OCI-LY7 (cell line): ENCODE measurements around the gene GOLGA3. TPM values are rescaled to one million over a fixed set of nuclear protein-coding genes. Genes with fewer than 3 reads are reported as not detected.

Source experiments
- BruUV-seq: library from RNA; stranded (reverse); fragments of 400-500 nt; replicated peaks from 2 replicates; lab custom pipeline; 2021; lab: Mats Ljungman, UMichigan
- CTCF ChIA-PET: fragments of 300-600 bp; sonication (Branson Sonifier 250); formaldehyde crosslinking; loops from one replicate; lab custom pipeline; 2022; ENCODE audit warnings: antibody characterized with exemption; ENCODE audit not compliant: unreplicated experiment; lab: Charles Lee
- POLR2A ChIA-PET: fragments of 300-600 bp; sonication (Branson Sonifier 250); formaldehyde crosslinking; loops from one replicate; lab custom pipeline; 2022; ENCODE audit warnings: antibody characterized with exemption; lab: Charles Lee
- DNase-seq: peaks from one replicate; pipeline ENCODE4 v3.0.0-alpha.2; 2015; ENCODE audit warnings: low spot score
- H2AFZ ChIP-seq: fragments of 200-600 bp; sonication (generic), shearing (Covaris generic); 2 replicates; pipeline ENCODE4 v1.6.1; 2014; ENCODE audit warnings: mild to moderate bottlenecking, antibody characterized with exemption, low read length, moderate library complexity
- H3K27ac ChIP-seq: fragments of 200-600 bp; sonication (generic); 2 replicates; pipeline ENCODE4 v1.5.1; 2014; ENCODE audit warnings: mixed run types, low read depth, mild to moderate bottlenecking, moderate library complexity, low read length, inconsistent platforms; ENCODE audit not compliant: poor library complexity, severe bottlenecking
- H3K36me3 ChIP-seq: fragments of 200-600 bp; sonication (generic); 2 replicates; pipeline ENCODE4 v1.6.1; 2014; ENCODE audit warnings: mild to moderate bottlenecking, antibody characterized with exemption, low read length, moderate library complexity, mixed read lengths; ENCODE audit not compliant: insufficient read depth
- H3K4me1 ChIP-seq: fragments of 200-600 bp; sonication (generic); 2 replicates; pipeline ENCODE4 v1.5.1; 2014; ENCODE audit warnings: mild to moderate bottlenecking, low read length; ENCODE audit not compliant: insufficient read depth, poor library complexity, severe bottlenecking
- H3K4me2 ChIP-seq: fragments of 200-600 bp; sonication (generic); 2 replicates; pipeline ENCODE4 v1.6.1; 2014; ENCODE audit warnings: mild to moderate bottlenecking, low read length
- H3K4me3 ChIP-seq: fragments of 200-600 bp; sonication (generic); 2 replicates; pipeline ENCODE4 v1.5.1; 2014; ENCODE audit warnings: mild to moderate bottlenecking, low read depth, low read length; ENCODE audit not compliant: poor library complexity, severe bottlenecking
- H3K79me2 ChIP-seq: fragments of 200-600 bp; sonication (generic); 2 replicates; pipeline ENCODE4 v1.6.1; 2016; ENCODE audit warnings: low read depth, mild to moderate bottlenecking, low read length, moderate library complexity, mixed read lengths; ENCODE audit not compliant: insufficient read depth
- H3K9me2 ChIP-seq: fragments of 200-600 bp; sonication (generic); 2 replicates; pipeline ENCODE4 v1.6.1; 2016; ENCODE audit warnings: mild to moderate bottlenecking, low read length, mixed read lengths; ENCODE audit not compliant: insufficient read depth
- H3K9me3 ChIP-seq: fragments of 200-600 bp; sonication (generic); 2 replicates; pipeline ENCODE4 v1.6.1; 2014; ENCODE audit warnings: mild to moderate bottlenecking, mixed run types, low read length, mixed read lengths
- H4K20me1 ChIP-seq: fragments of 200-600 bp; sonication (generic); 2 replicates; pipeline ENCODE4 v1.6.1; 2014; ENCODE audit warnings: mild to moderate bottlenecking, antibody characterized with exemption, low read length, moderate library complexity, mixed read lengths; ENCODE audit not compliant: insufficient read depth
- CTCF ChIP-seq: fragments of 200-600 bp; sonication (generic); conservative IDR thresholded peaks from 2 replicates; pipeline ENCODE4 v1.5.1; 2014; ENCODE audit warnings: mild to moderate bottlenecking, antibody characterized with exemption, low read length, moderate library complexity, mixed read lengths
- EZH2phosphoT487 ChIP-seq: fragments of 200-600 bp; sonication (generic); IDR thresholded peaks from 2 replicates; pipeline ENCODE4 v1.6.1; 2018; ENCODE audit warnings: low read depth, borderline replicate concordance, mild to moderate bottlenecking, mixed run types, antibody characterized with exemption, low read length, moderate library complexity, mixed read lengths
- intact Hi-C: fragments of 100-400 bp; cut with micrococcal nuclease; formaldehyde crosslinking; loops from one replicate; pipeline ENCODE4 v1.10.0; 2022; ENCODE audit not compliant: unreplicated experiment
- total RNA-seq, 2 experiments: library from RNA; depleted of rRNA in 1 of 2; stranded (reverse); fragments of >200 nt in 1 of 2; shearing (Covaris generic) in 1 of 2; gene quantifications; 2 replicates each; pipeline ENCODE4 v1.2.3, GENCODE V29; 2014 to 2022

GOLGA3 gene
- total RNA-seq, 2 experiments from 2014 or later, result 51.2 to 77.9 TPM

GRCh38 chr12:132814232-132814631 lies 14.4 kb downstream of the GOLGA3 start:
- H3K4me3 ChIP-seq, result no peak overlapping the region
- no TSS peak for BruUV-seq
- POLR2A ChIA-PET, result no interaction called here
- no peaks in the 10 kb centered on the region for H3K9me3 ChIP-seq
- no peak overlapping the region for H2AFZ ChIP-seq
- TF ChIP-seq EZH2phosphoT487, result no peak
- TF ChIP-seq CTCF, result no peak
- intact Hi-C loops, result no loop called here
- CTCF ChIA-PET, result no interaction called here
- H3K36me3 ChIP-seq, result peaks cover 75% of the 10 kb centered on the region
- no peak overlapping the region for H3K27ac ChIP-seq
- no peaks in the 10 kb centered on the region for H4K20me1 ChIP-seq
- peaks cover 12% of the 10 kb centered on the region; the same call in 1 of the 2 replicates for H3K79me2 ChIP-seq
- no peak overlapping the region for H3K4me2 ChIP-seq
- DNase-seq, result no peak
- H3K9me2 ChIP-seq, result no peaks in the 10 kb centered on the region
- H3K4me1 ChIP-seq, result peaks cover 10% of the 10 kb centered on the region

- intact Hi-C loops, result no loop called here
- Histone ChIP-seq H4K20me1 (no peaks in the 10 kb centered on the region), H3K9me2 (no peaks in the 10 kb centered on the region), H3K36me3 (peaks cover 71% of the 10 kb centered on the region), H3K4me1 (peaks cover 2% of the 10 kb centered on the region), H3K27ac (no peak overlapping the region), H3K4me3 (no peak overlapping the region), H3K79me2 (peaks cover 6% of the 10 kb centered on the region; the same call in 1 of the 2 replicates), H2AFZ (no peak overlapping the region), H3K4me2 (no peak overlapping the region), H3K9me3 (no peaks in the 10 kb centered on the region)
- no peak for DNase-seq
- ChIA-PET CTCF (no interaction called here), POLR2A (no interaction called here)
- no TSS peak for BruUV-seq
- no peak for TF ChIP-seq EZH2phosphoT487
- no peak for TF ChIP-seq CTCF
Measured at GRCh38 chr12:132813443-132813842, 15.2 kb downstream of the GOLGA3 start.

GRCh38 chr12:132812631-132813305 lies 15.9 kb downstream of the GOLGA3 start:
- Histone ChIP-seq H3K4me3 (no peak overlapping the region), H3K4me2 (no peak overlapping the region), H3K36me3 (peaks cover 71% of the 10 kb centered on the region), H3K4me1 (no peaks in the 10 kb centered on the region), H2AFZ (no peak overlapping the region), H3K9me2 (no peaks in the 10 kb centered on the region), H4K20me1 (no peaks in the 10 kb centered on the region), H3K27ac (no peak overlapping the region), H3K79me2 (no peaks in the 10 kb centered on the region), H3K9me3 (no peaks in the 10 kb centered on the region)
- intact Hi-C loops, result no loop called here
- ChIA-PET POLR2A (no interaction called here), CTCF (no interaction called here)
- no peak for TF ChIP-seq EZH2phosphoT487
- no peak for TF ChIP-seq CTCF
- no TSS peak for BruUV-seq
- DNase-seq, result no peak
